ENCODE results near the gene INSYN2B.

Gene INSYN2B

GRCh38 chr5:169832845-169833244, 147.4 kb downstream of the INSYN2B start:
- Histone ChIP-seq H3K36me3 (ENCODE audit: insufficient read depth, insufficient read length, low read length) (no peaks in the 10 kb centered on the region), H3K27me3 (ENCODE audit: insufficient read depth, insufficient read length) (no peaks in the 10 kb centered on the region), H3K9me3 (ENCODE audit: insufficient read depth, low read length) (no peaks in the 10 kb centered on the region), H3K9ac (ENCODE audit: insufficient read length, low read depth) (no peak overlapping the region), H3K4me1 (ENCODE audit: insufficient read depth, insufficient read length) (no peaks in the 10 kb centered on the region), H3K4me3 (ENCODE audit: insufficient read length, low read depth) (no peak overlapping the region)
- no peak for DNase-seq (ENCODE audit: low read depth, low spot score)
- no peak for TF ChIP-seq YY1 (IDR thresholded peaks at IDR 0.05; ENCODE audit: insufficient read depth, insufficient read length)
- no peak for TF ChIP-seq ZNF274 (IDR thresholded peaks at IDR 0.05; ENCODE audit: low read depth, low read length)
- TF ChIP-seq SUZ12 (IDR thresholded peaks at IDR 0.05; ENCODE audit: extremely low read depth, insufficient read depth, insufficient read length) = no peak

DNA sequence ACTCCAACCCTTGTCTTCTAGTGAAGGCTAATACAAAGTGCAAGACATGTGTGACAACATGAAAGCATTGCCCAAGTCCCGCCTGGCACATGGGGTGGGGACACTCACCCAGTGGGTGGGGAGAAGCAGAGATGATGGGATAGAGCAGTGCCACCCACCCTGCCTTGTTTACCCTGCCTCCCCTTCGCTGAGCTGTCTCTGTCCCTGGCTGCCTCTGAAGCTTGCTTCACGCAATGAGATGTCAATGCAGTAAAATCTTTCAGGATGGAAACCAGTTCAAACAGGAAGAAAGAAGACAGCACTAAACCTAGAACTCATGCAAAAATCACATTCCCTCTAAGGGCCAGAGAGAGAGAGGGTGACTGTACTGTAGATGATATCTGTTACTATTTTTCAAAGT, 148.0 kb downstream of the INSYN2B start:
- H3K4me3 ChIP-seq (ENCODE audit: insufficient read length, low read depth) = no peak overlapping the region
- no peaks in the 10 kb centered on the region for H3K36me3 ChIP-seq (ENCODE audit: insufficient read depth, insufficient read length, low read length)
- H3K27me3 ChIP-seq (ENCODE audit: insufficient read depth, insufficient read length) = no peaks in the 10 kb centered on the region
- no peak for TF ChIP-seq YY1 (IDR thresholded peaks at IDR 0.05; ENCODE audit: insufficient read depth, insufficient read length)
- TF ChIP-seq SUZ12 (IDR thresholded peaks at IDR 0.05; ENCODE audit: extremely low read depth, insufficient read depth, insufficient read length) = no peak
- no peak for TF ChIP-seq ZNF274 (IDR thresholded peaks at IDR 0.05; ENCODE audit: low read depth, low read length)
- DNase-seq (ENCODE audit: low read depth, low spot score) = no peak
- H3K9me3 ChIP-seq (ENCODE audit: insufficient read depth, low read length) = no peaks in the 10 kb centered on the region
- no peak overlapping the region for H3K9ac ChIP-seq (ENCODE audit: insufficient read length, low read depth)
- no peaks in the 10 kb centered on the region for H3K4me1 ChIP-seq (ENCODE audit: insufficient read depth, insufficient read length)

GRCh38 chr5:169831331-169831730, 149.0 kb downstream of the INSYN2B start:
- Histone ChIP-seq H3K36me3 (ENCODE audit: insufficient read depth, insufficient read length, low read length) (no peaks in the 10 kb centered on the region), H3K4me1 (ENCODE audit: insufficient read depth, insufficient read length) (no peaks in the 10 kb centered on the region), H3K27me3 (ENCODE audit: insufficient read depth, insufficient read length) (no peaks in the 10 kb centered on the region), H3K9ac (ENCODE audit: insufficient read length, low read depth) (no peak overlapping the region), H3K9me3 (ENCODE audit: insufficient read depth, low read length) (no peaks in the 10 kb centered on the region), H3K4me3 (ENCODE audit: insufficient read length, low read depth) (no peak overlapping the region)
- no peak for DNase-seq (ENCODE audit: low read depth, low spot score)
- no peak for TF ChIP-seq YY1 (IDR thresholded peaks at IDR 0.05; ENCODE audit: insufficient read depth, insufficient read length)
- no peak for TF ChIP-seq ZNF274 (IDR thresholded peaks at IDR 0.05; ENCODE audit: low read depth, low read length)

- Histone ChIP-seq H3K9me3 (ENCODE audit: insufficient read depth, low read length) (no peaks in the 10 kb centered on the region), H3K27me3 (ENCODE audit: insufficient read depth, insufficient read length) (no peaks in the 10 kb centered on the region), H3K4me1 (ENCODE audit: insufficient read depth, insufficient read length) (no peaks in the 10 kb centered on the region), H3K9ac (ENCODE audit: insufficient read length, low read depth) (no peak overlapping the region), H3K4me3 (ENCODE audit: insufficient read length, low read depth) (no peak overlapping the region), H3K36me3 (ENCODE audit: insufficient read depth, insufficient read length, low read length) (no peaks in the 10 kb centered on the region)
- no peak for TF ChIP-seq SUZ12 (IDR thresholded peaks at IDR 0.05; ENCODE audit: extremely low read depth, insufficient read depth, insufficient read length)
- no peak for TF ChIP-seq ZNF274 (IDR thresholded peaks at IDR 0.05; ENCODE audit: low read depth, low read length)
- TF ChIP-seq YY1 (IDR thresholded peaks at IDR 0.05; ENCODE audit: insufficient read depth, insufficient read length) = no peak
- DNase-seq (ENCODE audit: low read depth, low spot score) = no peak
Measured at GRCh38 chr5:169828385-169828784, 151.9 kb downstream of the INSYN2B start.

DNA sequence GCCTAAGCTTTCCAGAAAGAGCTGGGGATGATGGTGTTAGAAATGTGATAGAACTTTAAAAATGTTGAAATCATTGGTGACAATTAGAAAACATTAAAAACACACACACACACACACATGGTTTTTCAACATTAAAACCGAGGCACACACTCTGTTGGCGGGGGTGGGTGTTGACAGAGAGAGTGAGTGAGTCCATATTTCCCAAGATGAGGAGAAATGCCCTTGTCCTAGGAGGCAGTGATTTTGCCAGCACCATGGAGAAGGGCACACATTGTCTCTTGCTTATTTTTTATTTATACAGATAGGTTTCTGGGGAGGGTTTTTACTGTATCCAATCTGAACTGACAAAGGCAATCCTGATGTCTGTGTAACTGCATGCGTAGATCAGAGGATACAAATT, 152.5 kb downstream of the INSYN2B start:
- Histone ChIP-seq H3K4me1 (ENCODE audit: insufficient read depth, insufficient read length) (no peaks in the 10 kb centered on the region), H3K27me3 (ENCODE audit: insufficient read depth, insufficient read length) (no peaks in the 10 kb centered on the region), H3K9me3 (ENCODE audit: insufficient read depth, low read length) (no peaks in the 10 kb centered on the region), H3K36me3 (ENCODE audit: insufficient read depth, insufficient read length, low read length) (no peaks in the 10 kb centered on the region), H3K4me3 (ENCODE audit: insufficient read length, low read depth) (no peak overlapping the region), H3K9ac (ENCODE audit: insufficient read length, low read depth) (no peak overlapping the region)
- no peak for TF ChIP-seq ZNF274 (IDR thresholded peaks at IDR 0.05; ENCODE audit: low read depth, low read length)
- no peak for TF ChIP-seq YY1 (IDR thresholded peaks at IDR 0.05; ENCODE audit: insufficient read depth, insufficient read length)
- no peak for TF ChIP-seq SUZ12 (IDR thresholded peaks at IDR 0.05; ENCODE audit: extremely low read depth, insufficient read depth, insufficient read length)
- DNase-seq (ENCODE audit: low read depth, low spot score) = no peak

DNA sequence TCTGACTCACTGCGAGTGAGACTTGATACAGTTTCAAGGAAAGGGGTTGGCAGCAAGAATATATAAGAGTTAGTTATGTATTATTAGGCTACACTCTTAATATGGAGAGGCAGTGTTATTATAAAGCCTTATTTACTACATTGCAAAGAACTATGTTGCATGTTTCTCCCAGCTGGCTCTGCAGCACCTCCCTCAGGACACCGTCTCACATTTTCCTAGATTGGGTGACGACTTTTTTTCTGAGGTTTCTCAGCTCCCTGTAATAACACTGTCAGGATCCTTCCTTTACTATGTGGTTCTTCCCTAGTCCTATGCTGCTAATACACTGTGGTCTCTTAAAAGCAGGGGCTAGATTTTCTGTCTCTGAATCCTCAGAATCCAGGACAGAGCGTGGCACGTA, 153.7 kb downstream of the INSYN2B start:
- no peak for DNase-seq (ENCODE audit: low read depth, low spot score)
- no peaks in the 10 kb centered on the region for H3K27me3 ChIP-seq (ENCODE audit: insufficient read depth, insufficient read length)
- H3K36me3 ChIP-seq (ENCODE audit: insufficient read depth, insufficient read length, low read length) = no peaks in the 10 kb centered on the region
- H3K9me3 ChIP-seq (ENCODE audit: insufficient read depth, low read length) = no peaks in the 10 kb centered on the region
- H3K4me1 ChIP-seq (ENCODE audit: insufficient read depth, insufficient read length) = no peaks in the 10 kb centered on the region
- no peak overlapping the region for H3K9ac ChIP-seq (ENCODE audit: insufficient read length, low read depth)
- H3K4me3 ChIP-seq (ENCODE audit: insufficient read length, low read depth) = no peak overlapping the region
- TF ChIP-seq YY1 (IDR thresholded peaks at IDR 0.05; ENCODE audit: insufficient read depth, insufficient read length) = no peak
- no peak for TF ChIP-seq SUZ12 (IDR thresholded peaks at IDR 0.05; ENCODE audit: extremely low read depth, insufficient read depth, insufficient read length)
- TF ChIP-seq ZNF274 (IDR thresholded peaks at IDR 0.05; ENCODE audit: low read depth, low read length) = no peak

- TF ChIP-seq ZNF274 (IDR thresholded peaks at IDR 0.05; ENCODE audit: low read depth, low read length) = no peak
- TF ChIP-seq YY1 (IDR thresholded peaks at IDR 0.05; ENCODE audit: insufficient read depth, insufficient read length) = no peak
- no peak for TF ChIP-seq SUZ12 (IDR thresholded peaks at IDR 0.05; ENCODE audit: extremely low read depth, insufficient read depth, insufficient read length)
- Histone ChIP-seq H3K9ac (ENCODE audit: insufficient read length, low read depth) (no peak overlapping the region), H3K4me1 (ENCODE audit: insufficient read depth, insufficient read length) (no peaks in the 10 kb centered on the region)
Measured at GRCh38 chr5:169817031-169817430, 163.3 kb downstream of the INSYN2B start.

GRCh38 chr5:169814522-169814921, 165.8 kb downstream of the INSYN2B start:
- DNase-seq (ENCODE audit: low read depth, low spot score) = no peak
- Histone ChIP-seq H3K9me3 (ENCODE audit: insufficient read depth, low read length) (no peaks in the 10 kb centered on the region), H3K36me3 (ENCODE audit: insufficient read depth, insufficient read length, low read length) (no peaks in the 10 kb centered on the region), H3K9ac (ENCODE audit: insufficient read length, low read depth) (no peak overlapping the region), H3K27me3 (ENCODE audit: insufficient read depth, insufficient read length) (no peaks in the 10 kb centered on the region), H3K4me3 (ENCODE audit: insufficient read length, low read depth) (no peak overlapping the region), H3K4me1 (ENCODE audit: insufficient read depth, insufficient read length) (peaks cover 8% of the 10 kb centered on the region)
- TF ChIP-seq ZNF274 (IDR thresholded peaks at IDR 0.05; ENCODE audit: low read depth, low read length) (no peak), YY1 (IDR thresholded peaks at IDR 0.05; ENCODE audit: insufficient read depth, insufficient read length) (no peak), SUZ12 (IDR thresholded peaks at IDR 0.05; ENCODE audit: extremely low read depth, insufficient read depth, insufficient read length) (no peak)

More at GRCh38 chr5:169817031-169817430, 163.3 kb downstream of the INSYN2B start:
- H3K36me3 ChIP-seq (ENCODE audit: insufficient read depth, insufficient read length, low read length) = no peaks in the 10 kb centered on the region
- H3K27me3 ChIP-seq (ENCODE audit: insufficient read depth, insufficient read length) = no peaks in the 10 kb centered on the region
- no peak overlapping the region for H3K4me3 ChIP-seq (ENCODE audit: insufficient read length, low read depth)
- no peak for DNase-seq (ENCODE audit: low read depth, low spot score)
- H3K9me3 ChIP-seq (ENCODE audit: insufficient read depth, low read length) = no peaks in the 10 kb centered on the region

Data from NT2/D1 (cell line).